Erythroblast (primary cell): Measurements from ENCODE around the gene PNMT.

Source experiments
- GATA1 ChIP-seq: IDR thresholded peaks from 2 replicates; pipeline ENCODE4 v1.6.1; 2011; ENCODE audit warnings: low read depth, mild to moderate bottlenecking, control low read depth, low read length, moderate library complexity
- POLR2A ChIP-seq: IDR thresholded peaks from 2 replicates; pipeline ENCODE4 v1.6.1; 2011; ENCODE audit warnings: mild to moderate bottlenecking, low read length

DNA sequence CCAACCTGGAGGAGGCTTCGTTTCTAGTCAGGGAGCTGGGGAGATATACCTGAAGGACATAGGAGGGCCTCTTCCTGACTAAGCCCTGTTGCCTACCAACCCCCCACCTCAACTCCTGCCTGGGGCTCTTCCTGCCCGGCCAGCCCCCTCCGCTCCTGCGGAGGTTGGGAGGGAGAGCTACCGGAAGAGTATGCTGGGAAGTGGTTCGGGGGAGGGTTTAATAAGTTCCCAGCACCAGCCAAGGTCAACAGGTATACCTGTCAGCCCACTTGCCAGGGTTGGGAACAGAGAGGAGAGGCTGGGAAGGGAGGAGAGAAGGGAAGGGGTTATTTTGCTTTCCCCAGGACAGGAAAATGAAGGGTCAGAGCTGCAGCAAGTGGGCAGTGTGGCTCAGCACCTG, 36.9 kb upstream of the PNMT start:
- TF ChIP-seq POLR2A (no peak), GATA1 (no peak)
